Calu3 (cell line): Measurements from ENCODE around the gene KSR2. TPM values are rescaled to one million over a fixed set of nuclear protein-coding genes. Genes with fewer than 3 reads are reported as not detected.
"Not testable (repeated sequence)": the region's sequence is repeated elsewhere in the genome, so short reads cannot be mapped to it uniquely, and the experiment has no call there.

ENCODE experiments used
- BruUV-seq: library from RNA; stranded (reverse); fragments of 400-500 nt; replicated peaks from 2 replicates; lab custom pipeline; 2021; lab: Mats Ljungman, UMichigan
- CTCF ChIA-PET: fragments of 300-600 bp; sonication (Branson Sonifier 250); formaldehyde crosslinking; loops from one replicate; lab custom pipeline; 2022; ENCODE audit warnings: antibody characterized with exemption; lab: Charles Lee
- DNase-seq: peaks from one replicate; pipeline ENCODE4 v3.0.0; 2022
- H3K27ac Mint-ChIP-seq: one replicate; pipeline ENCODE4 v1.8.0; 2022; ENCODE audit warnings: mixed read lengths; ENCODE audit not compliant: unreplicated experiment
- H3K27me3 Mint-ChIP-seq: one replicate; pipeline ENCODE4 v1.8.0; 2022; ENCODE audit warnings: mixed read lengths; ENCODE audit not compliant: unreplicated experiment
- H3K36me3 Mint-ChIP-seq: one replicate; pipeline ENCODE4 v1.8.0; 2022; ENCODE audit warnings: mild to moderate bottlenecking, moderate library complexity, mixed read lengths; ENCODE audit not compliant: insufficient read depth, unreplicated experiment
- H3K4me1 Mint-ChIP-seq: one replicate; pipeline ENCODE4 v1.8.0; 2022; ENCODE audit warnings: mild to moderate bottlenecking, low read depth, mixed read lengths; ENCODE audit not compliant: unreplicated experiment
- H3K4me3 Mint-ChIP-seq: one replicate; pipeline ENCODE4 v1.8.0; 2022; ENCODE audit warnings: mild to moderate bottlenecking, low read depth, moderate library complexity, mixed read lengths; ENCODE audit not compliant: unreplicated experiment
- H3K9me3 Mint-ChIP-seq: one replicate; pipeline ENCODE4 v1.8.0; 2022; ENCODE audit warnings: low read depth, mixed read lengths; ENCODE audit not compliant: unreplicated experiment
- intact Hi-C: fragments of 100-400 bp; cut with micrococcal nuclease; formaldehyde crosslinking; loops from one replicate; pipeline ENCODE4 v1.10.0; 2022; ENCODE audit not compliant: unreplicated experiment
- total RNA-seq: library from RNA; stranded (reverse); gene quantifications from 2 replicates; pipeline ENCODE4 v1.2.3, GENCODE V29; 2022
- TF ChIP-seq, protein P1 (sequence below): fragments of 200-600 bp; IDR thresholded peaks from one replicate; pipeline ENCODE4 v1.8.0; 2022; ENCODE audit warnings: antibody characterized with exemption; ENCODE audit not compliant: unreplicated experiment

Gene KSR2
- total RNA-seq, 1 experiment from 2014 or later, result 1.9 TPM

DNA sequence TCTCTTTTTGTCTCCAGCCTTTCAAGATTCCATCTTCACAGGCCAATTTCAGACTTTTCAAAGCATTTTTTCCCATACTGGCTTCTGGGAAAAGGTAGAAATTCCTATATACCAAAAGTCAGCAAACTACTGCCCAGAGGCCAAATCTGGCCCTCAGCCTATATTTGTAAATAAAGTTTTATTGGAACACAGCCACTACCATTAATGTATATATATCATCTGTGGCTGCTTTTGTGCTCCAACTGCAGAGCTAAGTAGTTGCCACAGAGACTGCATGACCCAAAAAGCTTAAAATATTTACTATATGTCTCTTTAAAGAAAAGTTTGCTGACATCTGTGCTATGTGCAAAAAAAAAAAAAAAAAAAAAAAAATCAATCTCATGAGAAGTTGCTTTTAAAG is 76.3 kb downstream of the KSR2 start:
- CTCF ChIA-PET, result no interaction called here
- Mint-ChIP-seq H3K4me3 (no peak overlapping the region), H3K27me3 (peaks cover 18% of the 10 kb centered on the region), H3K36me3 (no peaks in the 10 kb centered on the region), H3K9me3 (no peaks in the 10 kb centered on the region), H3K4me1 (no peaks in the 10 kb centered on the region), H3K27ac (no peak overlapping the region)
- intact Hi-C loops, result no loop called here
- no peak for DNase-seq
- BruUV-seq, result no TSS peak
- TF ChIP-seq, protein P1, sequence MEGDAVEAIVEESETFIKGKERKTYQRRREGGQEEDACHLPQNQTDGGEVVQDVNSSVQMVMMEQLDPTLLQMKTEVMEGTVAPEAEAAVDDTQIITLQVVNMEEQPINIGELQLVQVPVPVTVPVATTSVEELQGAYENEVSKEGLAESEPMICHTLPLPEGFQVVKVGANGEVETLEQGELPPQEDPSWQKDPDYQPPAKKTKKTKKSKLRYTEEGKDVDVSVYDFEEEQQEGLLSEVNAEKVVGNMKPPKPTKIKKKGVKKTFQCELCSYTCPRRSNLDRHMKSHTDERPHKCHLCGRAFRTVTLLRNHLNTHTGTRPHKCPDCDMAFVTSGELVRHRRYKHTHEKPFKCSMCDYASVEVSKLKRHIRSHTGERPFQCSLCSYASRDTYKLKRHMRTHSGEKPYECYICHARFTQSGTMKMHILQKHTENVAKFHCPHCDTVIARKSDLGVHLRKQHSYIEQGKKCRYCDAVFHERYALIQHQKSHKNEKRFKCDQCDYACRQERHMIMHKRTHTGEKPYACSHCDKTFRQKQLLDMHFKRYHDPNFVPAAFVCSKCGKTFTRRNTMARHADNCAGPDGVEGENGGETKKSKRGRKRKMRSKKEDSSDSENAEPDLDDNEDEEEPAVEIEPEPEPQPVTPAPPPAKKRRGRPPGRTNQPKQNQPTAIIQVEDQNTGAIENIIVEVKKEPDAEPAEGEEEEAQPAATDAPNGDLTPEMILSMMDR, result no peak

DNA sequence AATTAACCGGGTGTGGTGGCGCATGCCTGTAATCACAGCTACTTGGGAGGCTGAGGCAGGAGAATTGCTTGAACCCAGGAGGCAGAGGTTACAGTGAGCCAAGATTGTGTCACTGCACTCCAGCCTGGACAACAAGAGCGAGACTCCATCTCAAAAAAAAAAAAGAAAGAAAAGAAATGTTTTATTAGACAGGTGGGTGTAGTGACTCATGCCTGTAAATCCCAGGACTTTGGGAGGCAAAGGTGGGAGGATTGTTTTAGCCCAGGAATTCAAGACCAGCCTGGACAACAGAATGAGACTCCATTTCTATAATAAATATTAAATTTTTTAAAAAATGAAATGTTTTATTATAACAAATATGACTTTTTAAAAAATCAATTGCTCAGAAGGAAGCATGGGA is 77.5 kb downstream of the KSR2 start:
- H3K27ac Mint-ChIP-seq, H3K36me3 Mint-ChIP-seq, DNase-seq, H3K4me3 Mint-ChIP-seq, BruUV-seq, H3K9me3 Mint-ChIP-seq, H3K4me1 Mint-ChIP-seq, intact Hi-C loops, CTCF ChIA-PET: not testable (repeated sequence)
- peaks cover 18% of the 10 kb centered on the region for H3K27me3 Mint-ChIP-seq

GRCh38 chr12:117890644-117891043 is 78.1 kb downstream of the KSR2 start:
- CTCF ChIA-PET, result no interaction called here
- intact Hi-C loops, result no loop called here
- Mint-ChIP-seq H3K27ac (no peak overlapping the region), H3K36me3 (no peaks in the 10 kb centered on the region), H3K4me3 (no peak overlapping the region), H3K4me1 (no peaks in the 10 kb centered on the region), H3K9me3 (no peaks in the 10 kb centered on the region), H3K27me3 (peaks cover 18% of the 10 kb centered on the region)
- BruUV-seq, result no TSS peak
- no peak for DNase-seq
- TF ChIP-seq, protein P1, result no peak

DNA sequence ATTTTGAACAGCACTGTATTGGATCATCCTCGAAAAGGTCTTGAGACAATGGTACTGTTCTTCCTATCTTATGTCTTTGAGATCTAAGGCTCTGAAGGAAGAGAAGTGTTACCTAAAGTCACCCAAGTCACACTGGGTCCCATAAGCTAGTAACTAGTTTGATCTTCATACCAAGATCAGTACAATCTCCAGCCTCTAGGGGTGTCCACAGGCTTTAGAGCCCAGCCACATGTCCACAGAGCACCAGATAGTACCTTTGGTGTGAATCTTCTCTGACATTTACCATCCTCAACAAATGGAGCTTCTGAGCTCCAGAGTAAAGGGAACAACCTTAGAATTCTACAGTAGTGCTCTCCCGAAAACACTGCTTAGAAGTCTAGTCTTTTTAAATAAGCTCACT is 78.7 kb downstream of the KSR2 start:
- BruUV-seq, result no TSS peak
- DNase-seq, result no peak
- no peaks in the 10 kb centered on the region for H3K4me1 Mint-ChIP-seq
- no peaks in the 10 kb centered on the region for H3K36me3 Mint-ChIP-seq
- CTCF ChIA-PET, result no interaction called here
- no peak overlapping the region for H3K27ac Mint-ChIP-seq
- peaks cover 18% of the 10 kb centered on the region for H3K27me3 Mint-ChIP-seq
- no peaks in the 10 kb centered on the region for H3K9me3 Mint-ChIP-seq
- intact Hi-C loops, result no loop called here
- TF ChIP-seq, protein P1, result no peak
- H3K4me3 Mint-ChIP-seq, result no peak overlapping the region

DNA sequence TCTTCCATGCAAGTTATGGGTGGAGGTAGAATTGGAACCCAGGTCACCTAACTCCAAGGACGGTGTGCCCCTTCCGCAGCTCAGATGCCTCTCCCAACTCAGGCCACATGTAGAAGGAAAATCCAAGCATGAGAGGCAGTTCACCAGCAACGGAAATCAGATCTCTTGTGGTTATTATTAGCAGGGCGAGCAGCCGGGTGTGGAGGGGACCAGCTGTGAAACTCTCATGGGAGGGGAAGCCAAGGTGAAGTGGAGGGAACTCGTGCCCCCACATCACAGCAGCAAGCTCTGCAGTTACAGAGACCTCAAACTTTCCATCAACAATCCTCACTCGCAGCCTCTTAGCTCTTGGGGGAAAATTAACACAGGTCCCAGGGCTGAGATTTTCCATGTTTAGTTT is 79.7 kb downstream of the KSR2 start:
- no peak for DNase-seq
- BruUV-seq, result no TSS peak
- Mint-ChIP-seq H3K4me3 (no peak overlapping the region), H3K27me3 (peaks cover 25% of the 10 kb centered on the region), H3K4me1 (no peaks in the 10 kb centered on the region), H3K9me3 (no peaks in the 10 kb centered on the region), H3K27ac (no peak overlapping the region), H3K36me3 (no peaks in the 10 kb centered on the region)
- intact Hi-C loops, result no loop called here
- TF ChIP-seq, protein P1, result no peak
- CTCF ChIA-PET, result no interaction called here
